ENCODE measurements around the gene ELOVL2. TPM values are rescaled to one million over a fixed set of nuclear protein-coding genes. Genes with fewer than 3 reads are reported as not detected.

The ELOVL2 gene
- total RNA-seq, 6 donors from 2014 or later: 0.10 to 0.54 (median 0.31) TPM; not detected in 3

DNA sequence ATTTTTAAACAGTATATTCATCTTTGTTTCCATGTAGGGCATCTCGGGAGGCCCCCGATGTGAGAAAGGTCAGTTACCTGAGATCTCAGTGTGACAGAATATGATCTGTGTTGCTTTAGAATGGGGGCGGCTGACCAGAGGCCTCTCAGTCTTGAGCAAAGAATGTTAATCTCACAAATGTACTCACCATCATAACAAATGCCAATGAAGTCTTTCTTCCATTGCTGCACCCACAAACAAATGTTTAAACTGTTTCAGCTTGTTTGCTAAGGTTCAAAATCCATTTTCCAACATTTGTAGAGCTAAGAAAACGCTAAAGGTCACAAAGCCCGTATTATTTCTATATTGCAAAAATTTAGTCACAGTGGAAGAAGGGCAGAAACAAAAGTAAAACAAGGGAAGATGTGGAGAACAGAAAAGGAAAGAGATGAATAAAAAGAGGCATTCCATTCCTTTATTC, 31.8 kb downstream of the ELOVL2 start:
- no peak overlapping the region for H3K27ac ChIP-seq
- no peaks in the 10 kb centered on the region for H3K36me3 ChIP-seq
- no peak for DNase-seq
- TF ChIP-seq, protein P1, sequence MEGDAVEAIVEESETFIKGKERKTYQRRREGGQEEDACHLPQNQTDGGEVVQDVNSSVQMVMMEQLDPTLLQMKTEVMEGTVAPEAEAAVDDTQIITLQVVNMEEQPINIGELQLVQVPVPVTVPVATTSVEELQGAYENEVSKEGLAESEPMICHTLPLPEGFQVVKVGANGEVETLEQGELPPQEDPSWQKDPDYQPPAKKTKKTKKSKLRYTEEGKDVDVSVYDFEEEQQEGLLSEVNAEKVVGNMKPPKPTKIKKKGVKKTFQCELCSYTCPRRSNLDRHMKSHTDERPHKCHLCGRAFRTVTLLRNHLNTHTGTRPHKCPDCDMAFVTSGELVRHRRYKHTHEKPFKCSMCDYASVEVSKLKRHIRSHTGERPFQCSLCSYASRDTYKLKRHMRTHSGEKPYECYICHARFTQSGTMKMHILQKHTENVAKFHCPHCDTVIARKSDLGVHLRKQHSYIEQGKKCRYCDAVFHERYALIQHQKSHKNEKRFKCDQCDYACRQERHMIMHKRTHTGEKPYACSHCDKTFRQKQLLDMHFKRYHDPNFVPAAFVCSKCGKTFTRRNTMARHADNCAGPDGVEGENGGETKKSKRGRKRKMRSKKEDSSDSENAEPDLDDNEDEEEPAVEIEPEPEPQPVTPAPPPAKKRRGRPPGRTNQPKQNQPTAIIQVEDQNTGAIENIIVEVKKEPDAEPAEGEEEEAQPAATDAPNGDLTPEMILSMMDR (IDR thresholded peaks at IDR 0.05): no peak
- no peaks in the 10 kb centered on the region for H3K27me3 ChIP-seq
- ATAC-seq (ENCODE audit: low FRiP score in 2 of 2): no peak
- H3K4me1 ChIP-seq: no peaks in the 10 kb centered on the region
- H3K9me3 ChIP-seq: no peaks in the 10 kb centered on the region
- WGBS, 2 donors: 61 to 69% methylated on average over 5 of the region's 5 CpGs
- no peak overlapping the region for H3K4me3 ChIP-seq

DNA sequence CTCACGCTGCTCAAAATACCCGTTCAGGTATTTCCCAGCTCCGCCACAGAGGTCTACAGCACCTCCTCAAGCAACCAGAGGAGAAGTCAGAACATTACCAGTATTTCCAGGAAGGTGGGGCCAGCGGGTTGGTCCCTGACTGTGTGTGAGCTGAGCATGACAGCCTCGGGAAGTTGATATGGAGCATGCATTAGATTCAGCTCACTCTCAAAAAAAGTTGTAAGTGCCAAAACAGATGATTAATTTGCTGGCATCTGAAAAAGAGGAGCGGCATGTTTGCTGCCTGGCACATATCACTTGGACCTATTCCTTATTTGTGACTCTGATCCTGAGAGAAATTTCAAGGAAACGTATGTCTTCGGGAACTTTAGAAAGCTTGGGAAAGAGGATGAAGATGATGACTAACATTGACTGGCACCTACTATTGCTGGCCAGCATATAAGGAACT, 32.3 kb downstream of the ELOVL2 start:
- Histone ChIP-seq H3K4me3 (no peak overlapping the region), H3K27me3 (no peaks in the 10 kb centered on the region), H3K27ac (no peak overlapping the region), H3K9me3 (no peaks in the 10 kb centered on the region), H3K36me3 (no peaks in the 10 kb centered on the region), H3K4me1 (no peaks in the 10 kb centered on the region)
- ATAC-seq (ENCODE audit: low FRiP score in 2 of 2) (no peak), DNase-seq (no peak)
- 49 to 59% methylated on average over 8 of the region's 8 CpGs for WGBS, 2 donors
- TF ChIP-seq, protein P1 (IDR thresholded peaks at IDR 0.05): no peak
- no peak for TF ChIP-seq EP300 (IDR thresholded peaks at IDR 0.05)
- no peak for TF ChIP-seq POLR2AphosphoS5 (IDR thresholded peaks at IDR 0.05)
- TF ChIP-seq POLR2A (IDR thresholded peaks at IDR 0.05): no peak

DNA sequence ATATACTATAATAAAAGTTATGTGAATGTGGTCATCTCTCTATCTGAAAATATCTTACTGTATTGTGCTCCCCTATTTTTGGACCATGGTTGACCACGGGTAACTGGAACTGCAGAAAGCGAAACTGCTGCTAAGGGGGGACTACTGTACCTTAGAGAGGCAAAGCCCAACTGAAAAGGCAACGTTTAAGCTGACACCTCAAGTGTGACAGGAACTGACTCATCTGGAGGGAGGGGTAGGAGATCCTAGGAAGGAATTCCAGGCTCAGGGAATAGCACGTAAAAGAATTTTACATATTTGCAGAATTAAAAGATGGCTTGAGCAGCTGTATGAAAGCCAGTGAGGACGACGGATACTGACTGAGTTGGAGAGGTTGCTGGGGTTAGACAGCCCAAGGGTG, 34.8 kb downstream of the ELOVL2 start:
- 67 to 72% methylated on average over 6 of the region's 6 CpGs for WGBS, 2 donors
- no peak for TF ChIP-seq POLR2AphosphoS5 (IDR thresholded peaks at IDR 0.05)
- Histone ChIP-seq H3K9me3 (no peaks in the 10 kb centered on the region), H3K4me1 (no peaks in the 10 kb centered on the region), H3K4me3 (no peak overlapping the region), H3K27ac (no peak overlapping the region), H3K27me3 (no peaks in the 10 kb centered on the region), H3K36me3 (no peaks in the 10 kb centered on the region)
- DNase-seq: no peak
- no peak for ATAC-seq (ENCODE audit: low FRiP score in 2 of 2)

DNA sequence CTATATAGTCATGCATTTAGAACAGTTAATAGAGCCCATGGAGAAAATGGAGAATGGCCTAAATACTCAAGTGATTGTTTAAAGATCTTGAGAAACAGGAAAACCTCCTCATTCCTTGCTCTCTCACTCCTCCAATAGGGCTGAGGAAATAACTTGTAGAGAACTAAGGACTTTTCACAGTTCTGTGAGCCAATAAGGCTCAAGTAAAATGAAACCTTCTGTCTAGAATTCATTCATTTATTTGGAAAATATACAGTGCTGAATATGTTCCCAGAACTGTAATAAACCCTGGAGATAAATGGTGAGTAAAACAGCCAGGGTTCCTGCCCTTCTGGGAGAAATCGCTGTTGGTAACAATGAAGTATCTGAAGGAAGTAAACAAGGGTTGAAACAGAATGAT, 35.3 kb downstream of the ELOVL2 start:
- no peak for TF ChIP-seq EP300 (IDR thresholded peaks at IDR 0.05)
- TF ChIP-seq POLR2A (IDR thresholded peaks at IDR 0.05): no peak
- TF ChIP-seq, protein P1 (IDR thresholded peaks at IDR 0.05): no peak
- no peak for TF ChIP-seq POLR2AphosphoS5 (IDR thresholded peaks at IDR 0.05)
- 48 to 72% methylated on average over 1 of the region's 1 CpG for whole genome bisulfite sequencing, 2 donors
- DNase-seq: no peak

DNA sequence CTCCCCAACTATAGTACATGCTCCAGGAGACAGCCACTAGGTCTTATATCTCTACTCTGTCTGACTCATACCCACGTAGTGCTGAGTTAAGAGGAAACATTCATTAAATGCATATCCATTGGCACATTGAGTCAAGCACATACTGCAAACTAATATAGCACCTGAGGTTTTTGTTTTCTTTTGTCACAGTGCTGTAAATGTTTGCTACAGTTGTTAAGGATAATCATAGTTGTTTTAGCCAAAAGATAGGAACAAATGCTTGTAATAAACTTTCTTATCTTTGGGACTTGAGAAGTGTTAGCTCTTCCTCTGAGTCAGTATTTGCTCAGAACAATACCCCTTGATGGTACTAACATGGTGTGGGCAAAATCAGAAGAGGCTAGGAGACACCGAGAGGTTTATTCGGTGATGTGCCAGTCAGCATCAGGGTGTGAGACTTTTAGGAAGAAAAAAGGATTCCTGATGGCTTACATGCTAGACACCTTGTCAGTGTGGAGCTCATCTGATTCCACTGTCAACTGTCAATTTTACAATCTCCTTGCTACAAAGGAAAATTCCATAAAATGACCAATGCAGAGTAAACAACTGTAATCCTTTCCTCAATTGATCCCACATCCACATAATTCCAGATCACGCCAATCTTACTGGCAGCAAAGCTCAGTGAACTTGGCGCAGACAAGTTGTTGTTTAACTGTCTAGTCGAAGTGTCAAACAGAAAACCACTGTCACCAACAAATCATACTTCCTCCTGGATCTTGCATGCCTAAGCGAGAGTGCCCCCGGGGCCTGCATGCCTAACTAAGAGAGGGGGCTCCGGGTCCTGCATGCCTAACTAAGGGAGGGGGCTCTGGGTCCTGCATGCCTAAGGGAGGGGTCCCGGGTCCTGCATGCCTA, 36.1 kb downstream of the ELOVL2 start:
- H3K36me3 ChIP-seq: no peaks in the 10 kb centered on the region
- H3K4me3 ChIP-seq: no peak overlapping the region
- whole genome bisulfite sequencing, 2 donors: 79 to 82% methylated on average over 7 to 10 of the region's 10 CpGs
- DNase-seq: no peak
- no peak for ATAC-seq (ENCODE audit: low FRiP score in 2 of 2)
- H3K4me1 ChIP-seq: no peaks in the 10 kb centered on the region
- H3K9me3 ChIP-seq: no peaks in the 10 kb centered on the region
- no peak overlapping the region for H3K27ac ChIP-seq
- TF ChIP-seq POLR2A (IDR thresholded peaks at IDR 0.05): no peak
- no peak for TF ChIP-seq POLR2AphosphoS5 (IDR thresholded peaks at IDR 0.05)
- TF ChIP-seq, protein P1 (IDR thresholded peaks at IDR 0.05): no peak
- TF ChIP-seq EP300 (IDR thresholded peaks at IDR 0.05): no peak
- no peaks in the 10 kb centered on the region for H3K27me3 ChIP-seq

More for the DNA sequence above, 35.3 kb downstream of the ELOVL2 start:
- Histone ChIP-seq H3K36me3 (no peaks in the 10 kb centered on the region), H3K9me3 (no peaks in the 10 kb centered on the region), H3K4me3 (no peak overlapping the region), H3K27me3 (no peaks in the 10 kb centered on the region), H3K27ac (no peak overlapping the region), H3K4me1 (no peaks in the 10 kb centered on the region)
- ATAC-seq (ENCODE audit: low FRiP score in 2 of 2): no peak
